ENCODE measurements around the gene RENBP. TPM values are rescaled to one million over a fixed set of nuclear protein-coding genes. Genes with fewer than 3 reads are reported as not detected.

RENBP gene
- total RNA-seq (2021) (3.4 and 5.7 TPM in 2 replicates), Bru-seq, nascent RNA (percentile 36 among the genes with signal in this experiment), BruChase-seq, experiment 1, labeled RNA remaining after a 2-hour chase (percentile 38 among the genes with signal in this experiment), BruChase-seq, experiment 2, labeled RNA remaining after a 6-hour chase (percentile 54 among the genes with signal in this experiment)
- long read RNA-seq, partial matches to known transcripts: 1 of 1 reads
- long read RNA-seq, other reads (novel, unspliced or antisense): 0 of 1 reads

- Histone ChIP-seq H3K36me3 (ENCODE audit: insufficient read depth, low read length, poor library complexity, severe bottlenecking) (peaks cover 4% of the 10 kb centered on the region), H3K27me3 (replicated peaks; ENCODE audit: insufficient read depth, low read depth, low read length, poor library complexity) (no peaks in the 10 kb centered on the region), H3K4me3 (ENCODE audit: low read depth, low read length, poor library complexity, severe bottlenecking) (peak within 1 kb of the TSS; percentile 30), H3K4me1 (ENCODE audit: insufficient read depth, low read length, poor library complexity, severe bottlenecking) (no peaks in the 10 kb centered on the region), H3K27ac (ENCODE audit: low read depth, low read length, poor library complexity, severe bottlenecking) (no peak within 1 kb of the TSS), H3K9me3 (ENCODE audit: low read depth, low read length, poor library complexity, severe bottlenecking) (no peaks in the 10 kb centered on the region)
- intact Hi-C loops (cut with micrococcal nuclease; ENCODE audit: unreplicated experiment): loop anchor here (10.0 kb wide), 1 partner anchor 591 kb away; no protein-coding TSS in a partner anchor
- TF ChIP-seq CTCF (conservative IDR thresholded peaks at IDR 0.05; ENCODE audit: low read depth, low read length): no peak
- no peak for TF ChIP-seq EZH2 (IDR thresholded peaks at IDR 0.05; ENCODE audit: borderline replicate concordance, low read depth, low read length, poor library complexity, severe bottlenecking)
- ChIA-PET CTCF (no interaction called here), POLR2A (ENCODE audit: low non-redundant PET) (no interaction called here)
- BruUV-seq (replicated peaks): no TSS peak
- DNase-seq (ENCODE audit: low spot score): peak; percentile 52
Observed at GRCh38 chrX:153944140-153944799, at the start of gene RENBP. Gene RENBP (minus strand): TSS chrX:153944643. CDS start chrX:153944610, 33 bp downstream.

DNA sequence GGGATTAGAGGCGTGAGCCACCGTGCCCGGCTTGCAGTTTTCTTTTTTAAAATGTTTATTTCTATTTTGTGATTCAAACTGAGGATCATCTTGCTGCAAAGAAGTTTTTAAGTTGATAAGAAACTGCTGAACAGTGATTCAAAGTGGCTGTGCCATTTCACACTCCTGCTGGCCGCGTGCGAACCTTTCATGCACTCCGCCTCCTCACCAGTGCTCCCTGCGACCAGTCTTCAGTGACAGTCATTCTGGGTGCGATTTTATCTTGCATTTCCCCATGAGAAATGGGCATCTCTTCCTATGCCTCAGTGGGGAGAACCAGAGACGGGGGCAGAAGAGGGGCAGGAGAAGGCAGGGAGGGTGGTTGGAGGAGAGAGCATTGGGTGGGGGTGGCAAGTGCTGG lies 49.5 kb upstream of the RENBP start:
- CTCF ChIA-PET: no interaction called here
- no peaks in the 10 kb centered on the region for H3K9me3 ChIP-seq (ENCODE audit: low read depth, low read length, poor library complexity, severe bottlenecking)
- POLR2A ChIA-PET (ENCODE audit: low non-redundant PET): no interaction called here
- no peak for TF ChIP-seq EZH2 (IDR thresholded peaks at IDR 0.05; ENCODE audit: borderline replicate concordance, low read depth, low read length, poor library complexity, severe bottlenecking)
- H3K4me3 ChIP-seq (ENCODE audit: low read depth, low read length, poor library complexity, severe bottlenecking): no peak overlapping the region
- BruUV-seq (replicated peaks): no TSS peak
- H3K36me3 ChIP-seq (ENCODE audit: insufficient read depth, low read length, poor library complexity, severe bottlenecking): no peaks in the 10 kb centered on the region
- no peaks in the 10 kb centered on the region for H3K4me1 ChIP-seq (ENCODE audit: insufficient read depth, low read length, poor library complexity, severe bottlenecking)
- no peak overlapping the region for H3K27ac ChIP-seq (ENCODE audit: low read depth, low read length, poor library complexity, severe bottlenecking)
- DNase-seq (ENCODE audit: low spot score): no peak
- intact Hi-C loops (cut with micrococcal nuclease; ENCODE audit: unreplicated experiment): no loop called here
- peaks cover 4% of the 10 kb centered on the region for H3K27me3 ChIP-seq (replicated peaks; ENCODE audit: insufficient read depth, low read depth, low read length, poor library complexity)

DNA sequence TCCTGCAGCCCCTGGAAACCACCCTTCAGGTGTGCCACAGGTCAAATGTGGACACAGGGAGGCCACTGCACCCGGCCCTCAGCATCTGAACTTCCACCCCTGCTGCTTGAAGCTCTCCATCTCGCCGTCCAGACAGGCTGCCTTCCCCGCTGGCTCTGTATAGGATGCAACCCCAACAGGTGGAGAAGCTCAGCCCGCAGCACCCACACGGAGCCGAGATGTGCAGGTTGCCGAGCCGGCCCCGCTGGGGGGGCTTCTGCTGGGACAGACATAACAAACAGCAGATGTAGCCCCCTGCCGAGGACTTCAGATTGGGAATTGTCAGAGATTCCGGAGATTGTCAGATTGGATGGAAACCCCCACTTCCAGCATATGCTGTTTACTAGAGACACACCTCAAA lies 48.6 kb upstream of the RENBP start:
- ChIA-PET POLR2A (ENCODE audit: low non-redundant PET) (no interaction called here), CTCF (no interaction called here)

More for the DNA sequence above, 48.6 kb upstream of the RENBP start:
- Histone ChIP-seq H3K27me3 (replicated peaks; ENCODE audit: insufficient read depth, low read depth, low read length, poor library complexity) (peaks cover 4% of the 10 kb centered on the region), H3K36me3 (ENCODE audit: insufficient read depth, low read length, poor library complexity, severe bottlenecking) (no peaks in the 10 kb centered on the region), H3K4me1 (ENCODE audit: insufficient read depth, low read length, poor library complexity, severe bottlenecking) (no peaks in the 10 kb centered on the region), H3K27ac (ENCODE audit: low read depth, low read length, poor library complexity, severe bottlenecking) (no peak overlapping the region), H3K4me3 (ENCODE audit: low read depth, low read length, poor library complexity, severe bottlenecking) (no peak overlapping the region), H3K9me3 (ENCODE audit: low read depth, low read length, poor library complexity, severe bottlenecking) (no peaks in the 10 kb centered on the region)
- intact Hi-C loops (cut with micrococcal nuclease; ENCODE audit: unreplicated experiment): no loop called here
- DNase-seq (ENCODE audit: low spot score): no peak
- no TSS peak for BruUV-seq (replicated peaks)
- TF ChIP-seq EZH2 (IDR thresholded peaks at IDR 0.05; ENCODE audit: borderline replicate concordance, low read depth, low read length, poor library complexity, severe bottlenecking) (no peak), CTCF (conservative IDR thresholded peaks at IDR 0.05; ENCODE audit: low read depth, low read length) (no peak)

All from A673 (cell line).